KMS-11 (cell line): ENCODE results near the gene EMILIN2.

Source experiments
- H2AFZ ChIP-seq: fragments of 200-600 bp; sonication (generic); 2 replicates; pipeline ENCODE4 v1.6.1; 2016; ENCODE audit warnings: antibody characterized with exemption, mixed run types, low read depth
- H3K27ac ChIP-seq: fragments of 200-600 bp; sonication (generic); 2 replicates; pipeline ENCODE4 v1.6.1; 2016; ENCODE audit warnings: mild to moderate bottlenecking, mixed run types
- H3K27me3 ChIP-seq: fragments of 200-600 bp; sonication (generic); 2 replicates; pipeline ENCODE4 v1.6.1; 2017; ENCODE audit warnings: mild to moderate bottlenecking, low read depth, mixed run types, moderate library complexity; ENCODE audit not compliant: insufficient read depth
- H3K36me3 ChIP-seq: fragments of 200-600 bp; sonication (generic); 2 replicates; pipeline ENCODE4 v1.6.1; 2017; ENCODE audit warnings: mild to moderate bottlenecking, mixed run types; ENCODE audit not compliant: insufficient read depth
- H3K4me1 ChIP-seq: fragments of 200-600 bp; sonication (generic); 2 replicates; pipeline ENCODE4 v1.6.1; 2016; ENCODE audit warnings: mild to moderate bottlenecking, low read depth, mixed run types; ENCODE audit not compliant: poor library complexity, severe bottlenecking
- H3K4me2 ChIP-seq: fragments of 200-600 bp; sonication (generic); 2 replicates; pipeline ENCODE4 v1.7.0; 2016; ENCODE audit warnings: mild to moderate bottlenecking, mixed run types
- H3K4me3 ChIP-seq: fragments of 200-600 bp; sonication (generic); IDR thresholded peaks from 2 replicates; pipeline ENCODE4 v1.6.1; 2017; ENCODE audit warnings: low read depth, low read length, mixed read lengths; ENCODE audit not compliant: insufficient read depth
- H3K79me2 ChIP-seq: fragments of 200-600 bp; sonication (generic); 2 replicates; pipeline ENCODE4 v1.6.1; 2016; ENCODE audit warnings: low read depth, mixed run types; ENCODE audit not compliant: insufficient read depth
- H3K9ac ChIP-seq: fragments of 200-600 bp; sonication (generic); 2 replicates; pipeline ENCODE4 v1.6.1; 2016; ENCODE audit warnings: mild to moderate bottlenecking, mixed run types
- H4K20me1 ChIP-seq: fragments of 200-600 bp; sonication (generic); 2 replicates; pipeline ENCODE4 v1.6.1; 2016; ENCODE audit warnings: mild to moderate bottlenecking, mixed run types; ENCODE audit not compliant: insufficient read depth
- TF ChIP-seq, protein P1 (sequence below): fragments of 200-600 bp; sonication (generic); conservative IDR thresholded peaks from 2 replicates; pipeline ENCODE4 v1.6.1; 2017; ENCODE audit warnings: low read depth, mild to moderate bottlenecking, antibody characterized with exemption, low read length, moderate library complexity, mixed read lengths

The EMILIN2 gene

DNA sequence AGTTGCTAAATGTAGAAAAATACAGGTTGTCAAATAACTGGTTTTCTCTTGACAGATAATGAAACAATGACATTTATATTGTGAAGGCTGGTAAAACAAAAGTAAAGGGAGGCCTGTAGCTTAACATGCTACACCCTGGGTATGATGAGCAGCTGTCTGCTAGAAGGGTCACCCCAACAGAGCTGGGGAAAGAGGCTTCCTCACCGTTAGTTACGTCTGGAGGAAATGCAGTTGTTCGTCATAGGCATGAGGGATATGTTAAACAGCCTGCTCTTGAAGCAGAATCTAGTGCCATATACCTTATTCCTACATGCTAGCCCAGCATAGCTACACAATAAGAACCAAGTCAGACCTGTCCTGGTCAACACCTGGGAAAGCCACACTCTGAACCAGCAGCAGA lies 116.2 kb downstream of the EMILIN2 start:
- Histone ChIP-seq H3K4me2 (no peak overlapping the region), H3K36me3 (no peaks in the 10 kb centered on the region), H3K4me1 (peaks cover 48% of the 10 kb centered on the region), H3K27me3 (no peaks in the 10 kb centered on the region), H3K4me3 (no peak overlapping the region), H3K9ac (no peak overlapping the region), H3K79me2 (no peaks in the 10 kb centered on the region), H2AFZ (no peak overlapping the region), H4K20me1 (no peaks in the 10 kb centered on the region), H3K27ac (no peak overlapping the region)
- TF ChIP-seq, protein P1, sequence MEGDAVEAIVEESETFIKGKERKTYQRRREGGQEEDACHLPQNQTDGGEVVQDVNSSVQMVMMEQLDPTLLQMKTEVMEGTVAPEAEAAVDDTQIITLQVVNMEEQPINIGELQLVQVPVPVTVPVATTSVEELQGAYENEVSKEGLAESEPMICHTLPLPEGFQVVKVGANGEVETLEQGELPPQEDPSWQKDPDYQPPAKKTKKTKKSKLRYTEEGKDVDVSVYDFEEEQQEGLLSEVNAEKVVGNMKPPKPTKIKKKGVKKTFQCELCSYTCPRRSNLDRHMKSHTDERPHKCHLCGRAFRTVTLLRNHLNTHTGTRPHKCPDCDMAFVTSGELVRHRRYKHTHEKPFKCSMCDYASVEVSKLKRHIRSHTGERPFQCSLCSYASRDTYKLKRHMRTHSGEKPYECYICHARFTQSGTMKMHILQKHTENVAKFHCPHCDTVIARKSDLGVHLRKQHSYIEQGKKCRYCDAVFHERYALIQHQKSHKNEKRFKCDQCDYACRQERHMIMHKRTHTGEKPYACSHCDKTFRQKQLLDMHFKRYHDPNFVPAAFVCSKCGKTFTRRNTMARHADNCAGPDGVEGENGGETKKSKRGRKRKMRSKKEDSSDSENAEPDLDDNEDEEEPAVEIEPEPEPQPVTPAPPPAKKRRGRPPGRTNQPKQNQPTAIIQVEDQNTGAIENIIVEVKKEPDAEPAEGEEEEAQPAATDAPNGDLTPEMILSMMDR, result no peak

DNA sequence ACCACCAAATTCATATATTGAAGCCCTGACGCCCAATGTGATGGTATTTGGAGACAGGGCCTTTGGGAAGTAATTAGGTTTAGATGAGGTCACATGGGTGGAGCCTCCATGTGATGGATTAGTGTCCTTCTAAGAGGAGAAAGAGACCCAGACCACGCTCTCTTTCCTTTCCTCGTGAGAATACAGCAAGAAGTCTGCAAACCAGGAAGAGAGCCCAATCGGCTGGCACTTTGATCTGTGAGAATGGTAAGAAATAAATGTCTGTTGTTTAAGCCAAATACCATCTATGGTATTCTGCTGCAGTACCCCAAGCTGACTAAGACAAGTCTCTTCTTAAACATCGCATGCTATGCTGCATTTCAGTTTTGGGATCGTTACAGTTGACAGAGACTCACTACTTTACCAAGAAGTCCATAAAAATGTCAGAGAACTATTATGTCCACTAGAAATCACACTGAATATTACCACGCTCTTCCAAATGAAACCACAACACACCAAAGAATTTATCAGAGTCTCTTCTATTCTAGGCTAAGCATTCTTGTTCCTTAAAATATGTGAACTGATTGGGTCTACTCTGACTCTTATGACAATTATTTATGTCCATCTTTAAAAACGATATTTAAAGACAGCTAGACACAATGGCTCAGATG lies 117.7 kb downstream of the EMILIN2 start:
- H3K27ac ChIP-seq, result no peak overlapping the region
- H2AFZ ChIP-seq, result no peak overlapping the region
- peaks cover 34% of the 10 kb centered on the region for H3K4me1 ChIP-seq
- H3K27me3 ChIP-seq, result no peaks in the 10 kb centered on the region
- no peaks in the 10 kb centered on the region for H4K20me1 ChIP-seq
- TF ChIP-seq, protein P1, result no peak
- no peaks in the 10 kb centered on the region for H3K36me3 ChIP-seq
- H3K4me3 ChIP-seq, result no peak overlapping the region
- H3K79me2 ChIP-seq, result peaks cover 2% of the 10 kb centered on the region; the same call in 1 of the 2 replicates
- H3K9ac ChIP-seq, result no peak overlapping the region
- no peak overlapping the region for H3K4me2 ChIP-seq
